ENCODE measurements around the gene CREBBP. TPM values are rescaled to one million over a fixed set of nuclear protein-coding genes. Genes with fewer than 3 reads are reported as not detected.

CREBBP gene
- total RNA-seq, 1 donor, result 28.2 TPM

- peaks cover 92% of the 10 kb centered on the region for H4K20me1 ChIP-seq (ENCODE audit: insufficient read depth, low read length)
- H3K4me2 ChIP-seq (ENCODE audit: insufficient read depth, low read length), result peak overlapping the region; percentile 35
- no peak overlapping the region for H3K4me3 ChIP-seq (ENCODE audit: insufficient read depth, low read length)
- peaks cover 49% of the 10 kb centered on the region for H3K4me1 ChIP-seq (ENCODE audit: insufficient read depth, low read length)
- TF ChIP-seq, protein P1, sequence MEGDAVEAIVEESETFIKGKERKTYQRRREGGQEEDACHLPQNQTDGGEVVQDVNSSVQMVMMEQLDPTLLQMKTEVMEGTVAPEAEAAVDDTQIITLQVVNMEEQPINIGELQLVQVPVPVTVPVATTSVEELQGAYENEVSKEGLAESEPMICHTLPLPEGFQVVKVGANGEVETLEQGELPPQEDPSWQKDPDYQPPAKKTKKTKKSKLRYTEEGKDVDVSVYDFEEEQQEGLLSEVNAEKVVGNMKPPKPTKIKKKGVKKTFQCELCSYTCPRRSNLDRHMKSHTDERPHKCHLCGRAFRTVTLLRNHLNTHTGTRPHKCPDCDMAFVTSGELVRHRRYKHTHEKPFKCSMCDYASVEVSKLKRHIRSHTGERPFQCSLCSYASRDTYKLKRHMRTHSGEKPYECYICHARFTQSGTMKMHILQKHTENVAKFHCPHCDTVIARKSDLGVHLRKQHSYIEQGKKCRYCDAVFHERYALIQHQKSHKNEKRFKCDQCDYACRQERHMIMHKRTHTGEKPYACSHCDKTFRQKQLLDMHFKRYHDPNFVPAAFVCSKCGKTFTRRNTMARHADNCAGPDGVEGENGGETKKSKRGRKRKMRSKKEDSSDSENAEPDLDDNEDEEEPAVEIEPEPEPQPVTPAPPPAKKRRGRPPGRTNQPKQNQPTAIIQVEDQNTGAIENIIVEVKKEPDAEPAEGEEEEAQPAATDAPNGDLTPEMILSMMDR (IDR thresholded peaks at IDR 0.05; ENCODE audit: extremely low read depth, low read depth, low read length), result no peak
- no peaks in the 10 kb centered on the region for H3K27me3 ChIP-seq (ENCODE audit: insufficient read depth, low read length)
- no peaks in the 10 kb centered on the region for H3K9me3 ChIP-seq (ENCODE audit: low read depth, low read length)
- peaks cover 97% of the 10 kb centered on the region for H3K79me2 ChIP-seq (ENCODE audit: insufficient read depth, low read length)
- H3K27ac ChIP-seq (ENCODE audit: low read depth, low read length), result no peak overlapping the region
- peaks cover 6% of the 10 kb centered on the region for H3K36me3 ChIP-seq (ENCODE audit: insufficient read depth, low read length)
- H2AFZ ChIP-seq (ENCODE audit: low read length), result no peak overlapping the region
- DNase-seq (ENCODE audit: insufficient read length, low spot score, missing footprints), result peak; percentile 69
Observed at GRCh38 chr16:3825103-3825502, 55.4 kb downstream of the CREBBP start.

- TF ChIP-seq, protein P1 (IDR thresholded peaks at IDR 0.05; ENCODE audit: extremely low read depth, low read depth, low read length), result no peak
- no peak overlapping the region for H2AFZ ChIP-seq (ENCODE audit: low read length)
- no peaks in the 10 kb centered on the region for H3K9me3 ChIP-seq (ENCODE audit: low read depth, low read length)
- peaks cover 6% of the 10 kb centered on the region for H3K36me3 ChIP-seq (ENCODE audit: insufficient read depth, low read length)
- H3K4me2 ChIP-seq (ENCODE audit: insufficient read depth, low read length), result peak overlapping the region; percentile 35
- H3K79me2 ChIP-seq (ENCODE audit: insufficient read depth, low read length), result peaks cover 95% of the 10 kb centered on the region
- H3K27ac ChIP-seq (ENCODE audit: low read depth, low read length), result no peak overlapping the region
- H3K27me3 ChIP-seq (ENCODE audit: insufficient read depth, low read length), result no peaks in the 10 kb centered on the region
- peaks cover 96% of the 10 kb centered on the region for H4K20me1 ChIP-seq (ENCODE audit: insufficient read depth, low read length)
- H3K4me3 ChIP-seq (ENCODE audit: insufficient read depth, low read length), result no peak overlapping the region
- peaks cover 57% of the 10 kb centered on the region for H3K4me1 ChIP-seq (ENCODE audit: insufficient read depth, low read length)
- no peak for DNase-seq (ENCODE audit: insufficient read length, low spot score, missing footprints)
Observed at GRCh38 chr16:3824121-3824795, 56.3 kb downstream of the CREBBP start.

- H3K36me3 ChIP-seq (ENCODE audit: insufficient read depth, low read length), result peaks cover 6% of the 10 kb centered on the region
- H3K27me3 ChIP-seq (ENCODE audit: insufficient read depth, low read length), result no peaks in the 10 kb centered on the region
- H3K4me3 ChIP-seq (ENCODE audit: insufficient read depth, low read length), result no peak overlapping the region
- H3K4me2 ChIP-seq (ENCODE audit: insufficient read depth, low read length), result no peak overlapping the region
- peaks cover 96% of the 10 kb centered on the region for H4K20me1 ChIP-seq (ENCODE audit: insufficient read depth, low read length)
- H3K9me3 ChIP-seq (ENCODE audit: low read depth, low read length), result no peaks in the 10 kb centered on the region
- H3K4me1 ChIP-seq (ENCODE audit: insufficient read depth, low read length), result peaks cover 63% of the 10 kb centered on the region
- no peak overlapping the region for H3K27ac ChIP-seq (ENCODE audit: low read depth, low read length)
- no peak overlapping the region for H2AFZ ChIP-seq (ENCODE audit: low read length)
- H3K79me2 ChIP-seq (ENCODE audit: insufficient read depth, low read length), result peaks cover 96% of the 10 kb centered on the region
- TF ChIP-seq, protein P1 (IDR thresholded peaks at IDR 0.05; ENCODE audit: extremely low read depth, low read depth, low read length), result no peak
- no peak for DNase-seq (ENCODE audit: insufficient read length, low spot score, missing footprints)
Observed at GRCh38 chr16:3823427-3823826, 57.1 kb downstream of the CREBBP start.

DNA sequence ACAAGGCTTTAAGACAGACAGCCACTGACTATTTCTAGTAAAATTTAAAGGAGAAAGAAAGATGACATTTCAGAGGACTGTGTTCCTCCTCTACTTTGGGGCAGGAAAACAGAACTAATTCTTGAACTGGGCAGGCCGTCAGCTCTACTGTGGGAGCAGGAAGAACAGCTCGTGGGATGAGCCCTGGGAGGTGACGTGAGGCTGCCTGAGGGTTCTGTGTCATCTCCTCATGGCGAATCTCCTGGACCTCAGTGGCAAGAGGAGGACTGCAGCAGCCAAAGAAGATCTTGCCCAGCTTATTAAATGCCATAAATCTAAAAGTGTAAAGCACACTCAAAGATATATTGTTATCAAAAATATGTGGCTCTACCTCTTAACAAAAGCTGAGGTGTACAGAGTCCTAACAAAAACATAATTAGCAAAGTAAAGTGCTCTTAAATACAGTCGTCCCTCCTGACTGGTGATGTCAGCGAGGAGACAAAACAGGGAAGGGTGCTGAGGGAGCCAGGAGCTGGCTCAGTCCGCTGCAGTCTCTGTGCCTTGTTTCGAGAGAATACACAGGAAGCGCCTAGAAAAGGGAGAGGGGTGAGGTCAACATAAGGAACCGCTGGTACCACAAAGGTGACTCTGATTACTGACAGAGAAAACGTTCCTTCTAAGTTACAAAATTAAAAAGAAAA is 58.0 kb downstream of the CREBBP start:
- Histone ChIP-seq H3K27me3 (ENCODE audit: insufficient read depth, low read length) (no peaks in the 10 kb centered on the region), H3K4me2 (ENCODE audit: insufficient read depth, low read length) (no peak overlapping the region), H3K79me2 (ENCODE audit: insufficient read depth, low read length) (peaks cover 96% of the 10 kb centered on the region), H3K4me3 (ENCODE audit: insufficient read depth, low read length) (no peak overlapping the region), H3K4me1 (ENCODE audit: insufficient read depth, low read length) (peaks cover 63% of the 10 kb centered on the region), H3K36me3 (ENCODE audit: insufficient read depth, low read length) (peaks cover 6% of the 10 kb centered on the region), H3K9me3 (ENCODE audit: low read depth, low read length) (no peaks in the 10 kb centered on the region), H2AFZ (ENCODE audit: low read length) (no peak overlapping the region), H3K27ac (ENCODE audit: low read depth, low read length) (no peak overlapping the region), H4K20me1 (ENCODE audit: insufficient read depth, low read length) (peaks cover 97% of the 10 kb centered on the region)
- DNase-seq (ENCODE audit: insufficient read length, low spot score, missing footprints), result peak; percentile 66
- TF ChIP-seq, protein P1 (IDR thresholded peaks at IDR 0.05; ENCODE audit: extremely low read depth, low read depth, low read length), result no peak

Data from osteoblast (primary cell).